ENCODE measurements around the gene SLCO1B1. TPM values are rescaled to one million over a fixed set of nuclear protein-coding genes. Genes with fewer than 3 reads are reported as not detected.
"Not testable (repeated sequence)": the region's sequence is repeated elsewhere in the genome, so short reads cannot be mapped to it uniquely, and the experiment has no call there.

Gene SLCO1B1, protein sequence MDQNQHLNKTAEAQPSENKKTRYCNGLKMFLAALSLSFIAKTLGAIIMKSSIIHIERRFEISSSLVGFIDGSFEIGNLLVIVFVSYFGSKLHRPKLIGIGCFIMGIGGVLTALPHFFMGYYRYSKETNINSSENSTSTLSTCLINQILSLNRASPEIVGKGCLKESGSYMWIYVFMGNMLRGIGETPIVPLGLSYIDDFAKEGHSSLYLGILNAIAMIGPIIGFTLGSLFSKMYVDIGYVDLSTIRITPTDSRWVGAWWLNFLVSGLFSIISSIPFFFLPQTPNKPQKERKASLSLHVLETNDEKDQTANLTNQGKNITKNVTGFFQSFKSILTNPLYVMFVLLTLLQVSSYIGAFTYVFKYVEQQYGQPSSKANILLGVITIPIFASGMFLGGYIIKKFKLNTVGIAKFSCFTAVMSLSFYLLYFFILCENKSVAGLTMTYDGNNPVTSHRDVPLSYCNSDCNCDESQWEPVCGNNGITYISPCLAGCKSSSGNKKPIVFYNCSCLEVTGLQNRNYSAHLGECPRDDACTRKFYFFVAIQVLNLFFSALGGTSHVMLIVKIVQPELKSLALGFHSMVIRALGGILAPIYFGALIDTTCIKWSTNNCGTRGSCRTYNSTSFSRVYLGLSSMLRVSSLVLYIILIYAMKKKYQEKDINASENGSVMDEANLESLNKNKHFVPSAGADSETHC
- not detected in 2 replicates for polyA plus RNA-seq (2013)

DNA sequence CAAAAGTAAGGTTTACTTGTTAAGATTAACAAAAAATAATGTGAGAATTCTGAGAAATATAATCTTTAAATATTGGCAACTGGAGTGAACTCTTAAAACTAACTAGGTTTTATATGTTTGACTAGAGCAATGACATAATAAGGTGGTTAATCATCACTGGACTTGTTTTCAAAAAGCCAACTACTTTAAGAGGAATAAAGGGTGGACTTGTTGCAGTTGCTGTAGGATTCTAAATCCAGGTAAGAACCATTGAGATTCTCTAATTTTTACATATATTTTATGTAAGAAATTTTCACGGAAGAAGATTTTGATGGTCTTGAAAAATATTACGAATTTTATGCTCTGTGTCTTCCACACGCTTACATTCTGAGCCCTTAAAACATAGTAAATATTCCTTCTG lies at the start of gene SLCO1B1:
Gene SLCO1B1 (plus strand): TSS at position 197 of the 400 bp plus-strand sequence. CDS start 10,381 bp downstream, outside the sequence.
- H3K9ac ChIP-seq (ENCODE audit: low read length) = no peak within 1 kb of the TSS
- no peak within 1 kb of the TSS for H3K23ac ChIP-seq (ENCODE audit: low read length)
- no peak within 1 kb of the TSS for H2AFZ ChIP-seq (ENCODE audit: insufficient read depth, low read length, poor library complexity)
- no peaks in the 10 kb centered on the region for H3K36me3 ChIP-seq (ENCODE audit: control insufficient read depth in 1 of 2, insufficient read depth in 2 of 2, low read length in 2 of 2)
- H2AK5ac ChIP-seq (ENCODE audit: low read length) = no peak within 1 kb of the TSS
- H3K9me3 ChIP-seq (ENCODE audit: insufficient read depth, low read depth, low read length) = no peaks in the 10 kb centered on the region
- no peak within 1 kb of the TSS for H3K4me2 ChIP-seq (ENCODE audit: low read length)
- H4K91ac ChIP-seq (ENCODE audit: low read depth, low read length) = no peak within 1 kb of the TSS
- no peak within 1 kb of the TSS for H2BK120ac ChIP-seq (ENCODE audit: insufficient read depth, low read length, poor library complexity)
- no peak within 1 kb of the TSS for H3K4me3 ChIP-seq (ENCODE audit: low read depth, low read length)
- H3K79me2 ChIP-seq (ENCODE audit: control insufficient read depth, insufficient read depth, low read length, poor library complexity) = no peaks in the 10 kb centered on the region
- H3K4me1 ChIP-seq (ENCODE audit: control insufficient read depth in 1 of 2, insufficient read depth in 2 of 2, low read length in 2 of 2) = no peaks in the 10 kb centered on the region
- H4K8ac ChIP-seq (ENCODE audit: low read depth, low read length) = no peak within 1 kb of the TSS
- H4K12ac ChIP-seq (ENCODE audit: low read depth, low read length) = no peak within 1 kb of the TSS
- no peak within 1 kb of the TSS for H3K18ac ChIP-seq (ENCODE audit: low read length)
- WGBS (ENCODE audit: extremely low coverage, insufficient coverage, insufficient read length) = no CpG with 5 or more reads among the region's 3 CpGs
- no peak within 1 kb of the TSS for H3K14ac ChIP-seq (ENCODE audit: low read length)
- H3K27ac ChIP-seq (ENCODE audit: low read depth, low read length) = no peak within 1 kb of the TSS
- no peaks in the 10 kb centered on the region for H3K27me3 ChIP-seq (ENCODE audit: insufficient read depth, low read length)
- H2BK12ac ChIP-seq (ENCODE audit: low read length) = no peak within 1 kb of the TSS
- H3K4ac ChIP-seq (ENCODE audit: low read depth, low read length) = no peak within 1 kb of the TSS
- no peaks in the 10 kb centered on the region for H3K79me1 ChIP-seq (ENCODE audit: low read length)
- DNase-seq = no peak
- H2BK5ac ChIP-seq (ENCODE audit: low read depth, low read length, poor library complexity) = no peak within 1 kb of the TSS

- H3K79me1 ChIP-seq (ENCODE audit: low read length); H3K4me1 ChIP-seq (ENCODE audit: control insufficient read depth in 1 of 2, insufficient read depth in 2 of 2, low read length in 2 of 2); H4K12ac ChIP-seq (ENCODE audit: low read depth, low read length); H2BK120ac ChIP-seq (ENCODE audit: insufficient read depth, low read length, poor library complexity); H3K4me2 ChIP-seq (ENCODE audit: low read length); H3K27ac ChIP-seq (ENCODE audit: low read depth, low read length); H4K8ac ChIP-seq (ENCODE audit: low read depth, low read length); H3K23ac ChIP-seq (ENCODE audit: low read length); H3K4me3 ChIP-seq (ENCODE audit: low read depth, low read length); H3K14ac ChIP-seq (ENCODE audit: low read length); H2BK5ac ChIP-seq (ENCODE audit: low read depth, low read length, poor library complexity); H4K91ac ChIP-seq (ENCODE audit: low read depth, low read length); H3K79me2 ChIP-seq (ENCODE audit: control insufficient read depth, insufficient read depth, low read length, poor library complexity); H3K18ac ChIP-seq (ENCODE audit: low read length); H3K9me3 ChIP-seq (ENCODE audit: insufficient read depth, low read depth, low read length); H3K9ac ChIP-seq (ENCODE audit: low read length); H2AK5ac ChIP-seq (ENCODE audit: low read length); H3K36me3 ChIP-seq (ENCODE audit: control insufficient read depth in 1 of 2, insufficient read depth in 2 of 2, low read length in 2 of 2); H2AFZ ChIP-seq (ENCODE audit: insufficient read depth, low read length, poor library complexity); DNase-seq; H3K4ac ChIP-seq (ENCODE audit: low read depth, low read length); H2BK12ac ChIP-seq (ENCODE audit: low read length); H3K27me3 ChIP-seq (ENCODE audit: insufficient read depth, low read length): not testable (repeated sequence)
- no CpG with 5 or more reads among the region's 2 CpGs for WGBS (ENCODE audit: extremely low coverage, insufficient coverage, insufficient read length)
These were observed 46.2 kb upstream of the SLCO1B1 start for GRCh38 chr12:21084753-21085152.

DNA sequence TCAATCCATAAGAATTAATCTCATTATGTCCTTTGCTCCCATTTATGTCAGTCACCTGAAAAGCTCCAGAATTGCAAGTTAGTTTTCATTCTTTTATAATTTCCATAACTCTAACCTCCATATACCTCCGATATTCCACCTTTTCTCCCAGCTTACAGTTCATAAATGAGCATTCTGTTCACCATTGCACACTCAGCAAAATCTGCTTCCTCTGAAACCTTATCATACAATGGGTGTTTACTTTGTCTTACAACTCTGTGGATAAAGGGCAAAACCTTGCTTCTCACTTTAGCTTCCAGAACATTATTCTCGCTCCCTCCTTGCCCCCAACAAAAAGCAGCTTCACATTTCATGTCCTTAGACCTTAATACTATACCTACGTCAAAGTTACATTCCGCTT lies 19.3 kb upstream of the SLCO1B1 start:
- no CpG with 5 or more reads among the region's 4 CpGs for WGBS (ENCODE audit: extremely low coverage, insufficient coverage, insufficient read length)
- Histone ChIP-seq H3K4me3 (ENCODE audit: low read depth, low read length) (no peak overlapping the region), H2BK12ac (ENCODE audit: low read length) (no peak overlapping the region), H3K9me3 (ENCODE audit: insufficient read depth, low read depth, low read length) (no peaks in the 10 kb centered on the region), H3K4me2 (ENCODE audit: low read length) (no peak overlapping the region), H2BK120ac (ENCODE audit: insufficient read depth, low read length, poor library complexity) (no peak overlapping the region), H3K4ac (ENCODE audit: low read depth, low read length) (no peak overlapping the region), H4K12ac (ENCODE audit: low read depth, low read length) (no peak overlapping the region), H3K36me3 (ENCODE audit: control insufficient read depth in 1 of 2, insufficient read depth in 2 of 2, low read length in 2 of 2) (no peaks in the 10 kb centered on the region), H2BK5ac (ENCODE audit: low read depth, low read length, poor library complexity) (no peak overlapping the region), H3K18ac (ENCODE audit: low read length) (no peak overlapping the region), H4K8ac (ENCODE audit: low read depth, low read length) (no peak overlapping the region), H3K79me1 (ENCODE audit: low read length) (no peaks in the 10 kb centered on the region), H2AFZ (ENCODE audit: insufficient read depth, low read length, poor library complexity) (no peak overlapping the region), H3K27ac (ENCODE audit: low read depth, low read length) (no peak overlapping the region), H3K23ac (ENCODE audit: low read length) (no peak overlapping the region), H3K4me1 (ENCODE audit: control insufficient read depth in 1 of 2, insufficient read depth in 2 of 2, low read length in 2 of 2) (no peaks in the 10 kb centered on the region), H3K9ac (ENCODE audit: low read length) (no peak overlapping the region), H2AK5ac (ENCODE audit: low read length) (no peak overlapping the region), H3K14ac (ENCODE audit: low read length) (no peak overlapping the region), H3K79me2 (ENCODE audit: control insufficient read depth, insufficient read depth, low read length, poor library complexity) (no peaks in the 10 kb centered on the region), H3K27me3 (ENCODE audit: insufficient read depth, low read length) (no peaks in the 10 kb centered on the region), H4K91ac (ENCODE audit: low read depth, low read length) (no peak overlapping the region)
- DNase-seq = no peak

GRCh38 chr12:21113266-21113665 lies 17.7 kb upstream of the SLCO1B1 start:
- no peak overlapping the region for H3K9ac ChIP-seq (ENCODE audit: low read length)
- H3K79me2 ChIP-seq (ENCODE audit: control insufficient read depth, insufficient read depth, low read length, poor library complexity) = no peaks in the 10 kb centered on the region
- no peak overlapping the region for H2AK5ac ChIP-seq (ENCODE audit: low read length)
- no peak overlapping the region for H4K91ac ChIP-seq (ENCODE audit: low read depth, low read length)
- H3K14ac ChIP-seq (ENCODE audit: low read length) = no peak overlapping the region
- H3K4ac ChIP-seq (ENCODE audit: low read depth, low read length) = no peak overlapping the region
- H3K4me1 ChIP-seq (ENCODE audit: control insufficient read depth in 1 of 2, insufficient read depth in 2 of 2, low read length in 2 of 2) = no peaks in the 10 kb centered on the region
- no peak overlapping the region for H2BK5ac ChIP-seq (ENCODE audit: low read depth, low read length, poor library complexity)
- H4K8ac ChIP-seq (ENCODE audit: low read depth, low read length) = no peak overlapping the region
- H3K18ac ChIP-seq (ENCODE audit: low read length) = no peak overlapping the region
- H3K79me1 ChIP-seq (ENCODE audit: low read length) = no peaks in the 10 kb centered on the region
- H2AFZ ChIP-seq (ENCODE audit: insufficient read depth, low read length, poor library complexity) = no peak overlapping the region
- no peak overlapping the region for H3K27ac ChIP-seq (ENCODE audit: low read depth, low read length)
- H2BK12ac ChIP-seq (ENCODE audit: low read length) = no peak overlapping the region
- no CpG with 5 or more reads among the region's 7 CpGs for WGBS (ENCODE audit: extremely low coverage, insufficient coverage, insufficient read length)
- H3K36me3 ChIP-seq (ENCODE audit: control insufficient read depth in 1 of 2, insufficient read depth in 2 of 2, low read length in 2 of 2) = no peaks in the 10 kb centered on the region
- H3K4me3 ChIP-seq (ENCODE audit: low read depth, low read length) = no peak overlapping the region
- no peak overlapping the region for H3K4me2 ChIP-seq (ENCODE audit: low read length)
- no peak overlapping the region for H2BK120ac ChIP-seq (ENCODE audit: insufficient read depth, low read length, poor library complexity)
- no peaks in the 10 kb centered on the region for H3K27me3 ChIP-seq (ENCODE audit: insufficient read depth, low read length)
- no peak for DNase-seq
- H4K12ac ChIP-seq (ENCODE audit: low read depth, low read length) = no peak overlapping the region
- no peak overlapping the region for H3K23ac ChIP-seq (ENCODE audit: low read length)
- no peaks in the 10 kb centered on the region for H3K9me3 ChIP-seq (ENCODE audit: insufficient read depth, low read depth, low read length)
